Measurements from ENCODE around the gene ALX4.

Gene ALX4

DNA sequence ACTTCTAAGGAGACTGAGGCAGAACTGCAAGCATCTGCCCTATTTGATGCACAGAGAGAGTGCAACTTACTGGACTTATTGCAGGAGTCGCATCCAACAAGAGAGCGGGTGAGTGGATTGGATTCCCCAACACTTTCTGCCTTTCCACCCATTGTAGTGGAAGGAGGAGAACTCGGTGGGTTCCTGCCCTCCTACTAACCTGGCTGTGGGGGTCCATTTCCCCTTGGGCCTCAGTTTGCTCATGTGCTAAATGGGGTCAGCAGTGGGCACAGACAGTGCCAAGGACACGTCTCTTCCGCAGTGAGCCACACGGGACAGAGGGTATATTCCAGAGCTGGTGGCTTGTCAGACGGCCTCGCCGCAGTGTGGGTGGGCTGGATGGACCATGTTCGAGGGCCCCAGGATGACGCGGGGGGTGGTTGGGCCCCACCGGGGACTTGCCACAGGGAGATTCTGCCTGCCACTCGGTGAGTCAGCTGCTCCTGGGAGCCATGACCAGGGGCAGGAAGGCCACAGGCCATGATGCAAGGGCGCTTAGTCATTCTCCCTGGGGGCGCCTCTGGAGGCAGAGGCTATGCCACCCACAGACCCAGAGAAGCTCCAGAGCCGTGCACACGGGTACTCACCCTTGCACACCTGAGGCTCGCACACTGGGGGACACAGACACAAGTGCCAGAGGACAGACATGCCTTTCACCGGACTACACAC is 8.2 kb downstream of the ALX4 start:
- no peak overlapping the region for H3K27ac ChIP-seq (ENCODE audit: insufficient read depth, low read length, poor library complexity, severe bottlenecking)

DNA sequence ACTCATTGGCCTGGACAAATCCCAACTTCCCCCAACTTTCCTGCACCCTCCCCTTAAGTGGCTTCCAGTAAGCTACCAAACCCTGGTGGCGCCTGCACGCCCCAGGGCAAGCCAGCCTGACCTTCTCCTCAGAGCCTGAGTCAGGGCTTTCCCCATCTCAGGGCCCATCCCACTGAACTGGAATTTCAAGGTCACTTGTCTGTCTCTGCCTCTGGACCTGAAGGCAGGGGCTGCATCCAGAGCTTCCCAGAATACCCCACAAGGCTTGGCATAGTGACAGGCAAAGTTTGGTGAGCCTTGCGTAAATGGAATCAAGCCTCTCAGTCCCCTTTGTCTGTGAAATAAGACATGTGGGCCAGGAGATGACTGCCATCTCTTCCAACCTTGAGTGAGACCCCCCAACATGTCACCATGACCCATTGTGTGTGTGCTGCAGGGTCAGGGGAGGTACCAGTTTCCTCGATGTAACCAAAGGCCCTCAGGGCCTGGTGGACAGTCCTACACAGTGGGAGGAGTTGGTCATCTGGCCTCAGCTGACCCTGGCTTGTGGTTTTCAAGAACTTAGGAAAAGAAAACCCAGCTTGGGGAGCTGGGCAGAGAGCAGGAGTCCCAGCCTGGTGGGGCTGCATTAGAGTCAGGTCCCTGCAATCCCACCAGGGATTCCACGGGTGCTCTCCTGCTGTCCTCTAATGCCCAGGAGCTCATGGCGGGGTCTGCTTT is 8.9 kb downstream of the ALX4 start:
- Histone ChIP-seq H3K4me1 (ENCODE audit: control insufficient read depth, insufficient read depth, low read length, poor library complexity, severe bottlenecking) (peaks cover 14% of the 10 kb centered on the region), H3K27me3 (replicated peaks; ENCODE audit: control insufficient read depth, insufficient read depth, low read length, poor library complexity, severe bottlenecking) (peaks cover 43% of the 10 kb centered on the region), H3K9me3 (ENCODE audit: control insufficient read depth, low read length) (no peaks in the 10 kb centered on the region), H3K4me3 (ENCODE audit: insufficient read depth, low read depth, low read length, poor library complexity, severe bottlenecking) (no peak overlapping the region), H3K27ac (ENCODE audit: insufficient read depth, low read length, poor library complexity, severe bottlenecking) (no peak overlapping the region), H3K36me3 (ENCODE audit: control insufficient read depth, insufficient read depth, low read length) (no peaks in the 10 kb centered on the region)
- DNase-seq = no peak

More for the DNA sequence above, 8.2 kb downstream of the ALX4 start:
- Histone ChIP-seq H3K4me3 (ENCODE audit: insufficient read depth, low read depth, low read length, poor library complexity, severe bottlenecking) (no peak overlapping the region), H3K27me3 (replicated peaks; ENCODE audit: control insufficient read depth, insufficient read depth, low read length, poor library complexity, severe bottlenecking) (peaks cover 49% of the 10 kb centered on the region), H3K9me3 (ENCODE audit: control insufficient read depth, low read length) (no peaks in the 10 kb centered on the region), H3K36me3 (ENCODE audit: control insufficient read depth, insufficient read depth, low read length) (no peaks in the 10 kb centered on the region), H3K4me1 (ENCODE audit: control insufficient read depth, insufficient read depth, low read length, poor library complexity, severe bottlenecking) (peaks cover 19% of the 10 kb centered on the region)
- no peak for DNase-seq

DNA sequence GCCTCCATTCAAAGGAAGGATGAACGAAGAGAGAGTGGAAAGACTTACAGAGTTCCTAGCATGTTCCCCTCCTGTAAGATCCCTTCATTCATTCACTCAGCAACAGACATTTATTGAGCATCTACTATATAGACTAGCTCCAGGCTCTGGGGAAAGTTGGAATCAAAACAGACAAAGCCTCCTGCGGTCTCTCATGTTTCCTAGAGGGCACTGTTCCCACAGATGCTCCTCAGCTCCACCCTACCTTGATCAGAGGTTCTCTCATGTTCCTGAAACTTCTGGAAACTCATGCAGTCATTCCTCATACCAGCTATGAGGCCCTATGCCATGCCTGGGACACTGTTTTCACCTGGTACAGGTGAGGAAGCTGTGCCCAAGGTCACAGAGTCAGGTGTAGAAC is 11.1 kb downstream of the ALX4 start:
- no peak for DNase-seq

DNA sequence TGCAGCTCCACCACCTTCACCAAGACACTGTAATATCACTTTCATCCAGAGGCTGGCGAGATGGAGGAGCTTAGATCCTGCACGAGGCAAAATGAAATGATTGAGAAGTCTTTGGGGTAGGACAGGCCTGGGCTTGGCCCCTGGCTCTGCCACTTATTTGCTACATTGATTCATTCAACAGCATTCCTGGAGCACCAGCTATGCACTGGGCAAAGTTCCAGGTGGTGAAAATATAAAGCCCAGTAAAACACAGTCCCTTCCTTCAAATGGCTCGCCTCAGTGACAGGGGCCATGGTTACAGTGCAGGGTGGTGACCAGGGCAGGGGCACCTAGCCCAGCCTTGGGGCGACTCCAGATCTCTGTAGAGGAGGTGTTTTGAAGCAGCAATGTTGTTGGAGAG is 19.7 kb downstream of the ALX4 start:
- no peak for DNase-seq
- Histone ChIP-seq H3K27ac (ENCODE audit: insufficient read depth, low read length, poor library complexity, severe bottlenecking) (no peak overlapping the region), H3K9me3 (ENCODE audit: control insufficient read depth, low read length) (no peaks in the 10 kb centered on the region), H3K36me3 (ENCODE audit: control insufficient read depth, insufficient read depth, low read length) (no peaks in the 10 kb centered on the region), H3K27me3 (replicated peaks; ENCODE audit: control insufficient read depth, insufficient read depth, low read length, poor library complexity, severe bottlenecking) (no peaks in the 10 kb centered on the region), H3K4me1 (ENCODE audit: control insufficient read depth, insufficient read depth, low read length, poor library complexity, severe bottlenecking) (no peaks in the 10 kb centered on the region), H3K4me3 (ENCODE audit: insufficient read depth, low read depth, low read length, poor library complexity, severe bottlenecking) (no peak overlapping the region)

More for the DNA sequence above, 11.1 kb downstream of the ALX4 start:
- Histone ChIP-seq H3K4me1 (ENCODE audit: control insufficient read depth, insufficient read depth, low read length, poor library complexity, severe bottlenecking) (peaks cover under 1% of the 10 kb centered on the region), H3K27me3 (replicated peaks; ENCODE audit: control insufficient read depth, insufficient read depth, low read length, poor library complexity, severe bottlenecking) (peaks cover 22% of the 10 kb centered on the region), H3K27ac (ENCODE audit: insufficient read depth, low read length, poor library complexity, severe bottlenecking) (no peak overlapping the region), H3K9me3 (ENCODE audit: control insufficient read depth, low read length) (no peaks in the 10 kb centered on the region), H3K4me3 (ENCODE audit: insufficient read depth, low read depth, low read length, poor library complexity, severe bottlenecking) (no peak overlapping the region), H3K36me3 (ENCODE audit: control insufficient read depth, insufficient read depth, low read length) (no peaks in the 10 kb centered on the region)

DNA sequence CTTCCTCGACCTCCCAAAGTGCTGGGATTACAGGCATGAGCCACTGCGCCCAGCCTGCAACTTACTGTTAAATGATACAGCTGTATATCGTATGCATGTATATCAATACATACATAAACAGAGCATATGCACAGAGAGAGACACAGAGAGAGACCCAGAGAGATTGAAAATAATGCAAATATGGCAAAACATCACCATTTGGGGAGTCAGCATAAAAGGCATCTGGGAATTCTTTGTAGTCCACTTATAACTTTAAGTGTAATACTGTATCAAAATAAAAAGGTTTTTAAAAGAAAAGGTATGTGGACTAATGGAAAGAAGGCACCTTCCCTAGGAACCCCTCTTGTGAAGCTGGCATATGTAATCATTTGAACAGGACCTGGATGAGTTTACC is 21.8 kb downstream of the ALX4 start:
- no peaks in the 10 kb centered on the region for H3K9me3 ChIP-seq (ENCODE audit: control insufficient read depth, low read length)
- no peak overlapping the region for H3K27ac ChIP-seq (ENCODE audit: insufficient read depth, low read length, poor library complexity, severe bottlenecking)
- H3K4me3 ChIP-seq (ENCODE audit: insufficient read depth, low read depth, low read length, poor library complexity, severe bottlenecking) = no peak overlapping the region
- no peaks in the 10 kb centered on the region for H3K27me3 ChIP-seq (replicated peaks; ENCODE audit: control insufficient read depth, insufficient read depth, low read length, poor library complexity, severe bottlenecking)
- DNase-seq = no peak
- H3K4me1 ChIP-seq (ENCODE audit: control insufficient read depth, insufficient read depth, low read length, poor library complexity, severe bottlenecking) = no peaks in the 10 kb centered on the region
- H3K36me3 ChIP-seq (ENCODE audit: control insufficient read depth, insufficient read depth, low read length) = no peaks in the 10 kb centered on the region

DNA sequence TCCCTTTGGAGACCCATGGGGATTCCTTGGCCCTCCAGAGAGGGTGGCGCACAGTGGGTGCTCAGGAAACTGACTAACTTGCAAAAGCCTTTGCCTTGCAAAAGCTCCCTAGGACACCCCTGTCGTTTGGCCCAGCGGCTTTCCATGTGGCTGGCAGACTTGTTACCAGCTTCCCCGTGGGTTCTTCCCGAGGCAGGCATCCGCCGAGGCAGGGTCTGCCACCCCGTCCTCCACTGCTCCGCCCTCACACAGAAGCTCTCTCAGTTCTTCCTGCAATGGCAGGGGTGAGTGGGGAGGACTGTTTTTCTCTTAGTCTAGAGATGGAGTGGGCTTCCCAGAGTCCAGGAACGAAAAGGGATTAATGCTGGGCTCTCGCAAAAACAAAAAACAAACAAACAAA is 23.0 kb downstream of the ALX4 start:
- Histone ChIP-seq H3K36me3 (ENCODE audit: control insufficient read depth, insufficient read depth, low read length) (no peaks in the 10 kb centered on the region), H3K4me1 (ENCODE audit: control insufficient read depth, insufficient read depth, low read length, poor library complexity, severe bottlenecking) (no peaks in the 10 kb centered on the region), H3K4me3 (ENCODE audit: insufficient read depth, low read depth, low read length, poor library complexity, severe bottlenecking) (no peak overlapping the region), H3K9me3 (ENCODE audit: control insufficient read depth, low read length) (no peaks in the 10 kb centered on the region), H3K27ac (ENCODE audit: insufficient read depth, low read length, poor library complexity, severe bottlenecking) (no peak overlapping the region), H3K27me3 (replicated peaks; ENCODE audit: control insufficient read depth, insufficient read depth, low read length, poor library complexity, severe bottlenecking) (no peaks in the 10 kb centered on the region)
- no peak for DNase-seq

DNA sequence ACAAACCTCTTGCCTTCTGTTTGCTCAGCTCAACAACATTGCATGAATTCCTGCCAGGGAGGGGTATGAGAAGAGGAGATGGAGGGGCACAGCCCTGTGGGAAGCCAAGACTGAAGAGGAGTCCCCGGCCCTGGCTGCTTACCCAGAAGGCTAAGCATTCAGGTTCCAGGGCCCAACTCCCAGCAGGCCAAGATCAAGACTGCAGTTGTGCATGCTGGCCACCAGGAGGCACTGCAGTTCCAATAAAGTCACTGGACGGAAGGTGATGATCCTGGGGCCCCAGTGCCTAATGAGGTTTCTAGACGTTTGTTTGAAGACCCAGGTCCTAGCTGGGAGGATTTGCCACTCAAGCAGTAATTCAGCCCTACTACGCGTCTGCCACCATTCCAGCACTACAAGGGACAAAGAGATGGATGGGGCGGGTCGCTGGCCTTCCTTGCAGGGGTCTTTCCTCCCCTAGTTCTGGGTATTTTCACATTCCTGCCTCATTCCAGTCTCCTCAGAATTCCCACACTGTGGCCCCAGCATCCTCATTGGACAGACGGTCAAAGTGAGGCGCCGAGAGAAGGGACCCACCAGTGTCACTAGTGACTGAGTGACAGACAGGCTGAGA is 23.6 kb downstream of the ALX4 start:
- H3K27me3 ChIP-seq (replicated peaks; ENCODE audit: control insufficient read depth, insufficient read depth, low read length, poor library complexity, severe bottlenecking) = no peaks in the 10 kb centered on the region
- H3K9me3 ChIP-seq (ENCODE audit: control insufficient read depth, low read length) = no peaks in the 10 kb centered on the region
- no peaks in the 10 kb centered on the region for H3K4me1 ChIP-seq (ENCODE audit: control insufficient read depth, insufficient read depth, low read length, poor library complexity, severe bottlenecking)
- H3K27ac ChIP-seq (ENCODE audit: insufficient read depth, low read length, poor library complexity, severe bottlenecking) = no peak overlapping the region
- H3K36me3 ChIP-seq (ENCODE audit: control insufficient read depth, insufficient read depth, low read length) = no peaks in the 10 kb centered on the region
- no peak overlapping the region for H3K4me3 ChIP-seq (ENCODE audit: insufficient read depth, low read depth, low read length, poor library complexity, severe bottlenecking)
- peak in 2 of 3 donors; percentile 17 to 23 for DNase-seq

DNA sequence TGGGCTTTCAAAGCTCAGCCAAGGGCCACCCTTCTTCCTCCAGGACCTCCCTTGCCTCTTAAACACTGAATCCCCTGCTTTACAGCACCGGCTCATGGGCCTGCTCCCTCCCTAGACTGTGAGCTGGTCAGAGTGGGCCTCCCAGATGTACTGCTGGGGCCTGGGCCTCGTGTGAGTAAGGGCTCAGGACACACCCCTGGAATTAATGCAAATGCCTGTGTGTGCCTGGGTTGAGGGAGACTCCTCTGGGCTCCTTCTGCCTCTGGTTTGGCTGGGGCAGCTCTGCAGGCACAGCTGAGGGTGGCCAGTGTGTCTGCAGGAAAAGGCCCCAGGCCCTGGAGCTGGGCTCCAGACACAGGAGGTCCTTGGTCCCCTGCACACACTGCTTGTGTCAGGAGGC is 24.2 kb downstream of the ALX4 start:
- no peaks in the 10 kb centered on the region for H3K9me3 ChIP-seq (ENCODE audit: control insufficient read depth, low read length)
- no peaks in the 10 kb centered on the region for H3K27me3 ChIP-seq (replicated peaks; ENCODE audit: control insufficient read depth, insufficient read depth, low read length, poor library complexity, severe bottlenecking)
- H3K4me3 ChIP-seq (ENCODE audit: insufficient read depth, low read depth, low read length, poor library complexity, severe bottlenecking) = no peak overlapping the region
- DNase-seq = no peak
- H3K4me1 ChIP-seq (ENCODE audit: control insufficient read depth, insufficient read depth, low read length, poor library complexity, severe bottlenecking) = no peaks in the 10 kb centered on the region
- no peak overlapping the region for H3K27ac ChIP-seq (ENCODE audit: insufficient read depth, low read length, poor library complexity, severe bottlenecking)
- H3K36me3 ChIP-seq (ENCODE audit: control insufficient read depth, insufficient read depth, low read length) = no peaks in the 10 kb centered on the region

DNA sequence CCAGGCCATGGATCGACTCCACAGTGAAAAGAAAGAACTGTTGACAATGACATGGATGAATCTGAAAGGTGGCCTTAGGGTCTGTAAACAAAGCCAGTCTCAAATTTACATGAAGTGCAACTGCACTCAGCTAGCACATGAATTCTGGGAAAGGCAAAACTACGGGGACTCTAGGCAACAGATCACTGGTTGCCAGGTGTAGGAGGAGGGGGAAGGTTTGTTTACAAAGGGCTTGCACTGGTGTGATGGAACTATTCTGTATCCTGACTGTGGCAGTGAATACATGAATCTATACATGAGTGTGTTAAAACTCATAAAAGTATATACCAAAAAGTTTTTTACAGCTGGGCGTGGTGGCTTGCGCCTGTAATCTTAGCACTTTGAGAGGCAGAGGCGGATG is 27.3 kb downstream of the ALX4 start:
- H3K27ac ChIP-seq (ENCODE audit: insufficient read depth, low read length, poor library complexity, severe bottlenecking) = no peak overlapping the region
- H3K36me3 ChIP-seq (ENCODE audit: control insufficient read depth, insufficient read depth, low read length) = no peaks in the 10 kb centered on the region
- no peaks in the 10 kb centered on the region for H3K27me3 ChIP-seq (replicated peaks; ENCODE audit: control insufficient read depth, insufficient read depth, low read length, poor library complexity, severe bottlenecking)
- DNase-seq = no peak
- no peaks in the 10 kb centered on the region for H3K4me1 ChIP-seq (ENCODE audit: control insufficient read depth, insufficient read depth, low read length, poor library complexity, severe bottlenecking)
- no peaks in the 10 kb centered on the region for H3K9me3 ChIP-seq (ENCODE audit: control insufficient read depth, low read length)
- no peak overlapping the region for H3K4me3 ChIP-seq (ENCODE audit: insufficient read depth, low read depth, low read length, poor library complexity, severe bottlenecking)

DNA sequence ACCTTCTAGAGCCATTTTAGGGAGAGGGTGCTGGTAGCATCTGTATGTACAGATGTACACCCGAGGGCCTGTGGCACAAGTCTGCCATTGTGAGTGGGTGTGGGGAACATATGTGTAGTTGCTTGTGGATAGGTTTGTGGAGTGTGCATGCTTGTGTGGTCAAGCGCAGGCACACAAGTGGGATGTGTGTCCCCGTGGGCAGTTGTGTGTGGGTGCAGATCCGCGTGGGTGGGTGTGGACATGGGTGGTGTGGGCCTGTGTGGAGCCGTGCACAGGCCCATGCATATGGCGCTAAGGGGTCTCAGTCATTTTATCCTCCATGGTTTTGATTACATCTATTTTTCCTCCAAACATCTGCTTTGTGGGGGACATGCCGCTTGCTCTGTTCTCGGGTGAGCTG is 28.8 kb downstream of the ALX4 start:
- no peaks in the 10 kb centered on the region for H3K27me3 ChIP-seq (replicated peaks; ENCODE audit: control insufficient read depth, insufficient read depth, low read length, poor library complexity, severe bottlenecking)
- no peaks in the 10 kb centered on the region for H3K9me3 ChIP-seq (ENCODE audit: control insufficient read depth, low read length)
- DNase-seq = no peak
- no peaks in the 10 kb centered on the region for H3K36me3 ChIP-seq (ENCODE audit: control insufficient read depth, insufficient read depth, low read length)
- no peak overlapping the region for H3K4me3 ChIP-seq (ENCODE audit: insufficient read depth, low read depth, low read length, poor library complexity, severe bottlenecking)
- no peaks in the 10 kb centered on the region for H3K4me1 ChIP-seq (ENCODE audit: control insufficient read depth, insufficient read depth, low read length, poor library complexity, severe bottlenecking)
- no peak overlapping the region for H3K27ac ChIP-seq (ENCODE audit: insufficient read depth, low read length, poor library complexity, severe bottlenecking)
